Hepatocyte (in vitro differentiated cells): ENCODE measurements around the gene FGF1. TPM values are rescaled to one million over a fixed set of nuclear protein-coding genes. Genes with fewer than 3 reads are reported as not detected.

Experiments used
- DNase-seq: peaks from one replicate; pipeline ENCODE4 v3.0.0-alpha.2; 2016; ENCODE audit warnings: low spot score
- H2AFZ ChIP-seq: fragments of 200-600 bp; sonication (generic); 2 replicates; pipeline ENCODE4 v1.6.0; 2016; ENCODE audit warnings: antibody characterized with exemption, mild to moderate bottlenecking
- H3K27ac ChIP-seq: fragments of 200-600 bp; sonication (generic); 2 replicates; pipeline ENCODE4 v1.5.1; 2016; ENCODE audit warnings: mild to moderate bottlenecking
- H3K27me3 ChIP-seq: fragments of 200-600 bp; sonication (generic); 2 replicates; pipeline ENCODE4 v1.6.1; 2016
- H3K36me3 ChIP-seq: fragments of 200-600 bp; sonication (generic); replicated peaks from 2 replicates; pipeline ENCODE4 v1.5.1; 2016; ENCODE audit warnings: low read depth; ENCODE audit not compliant: insufficient read depth
- H3K4me1 ChIP-seq: fragments of 200-600 bp; sonication (generic); 2 replicates; pipeline ENCODE4 v1.5.1; 2016; ENCODE audit warnings: mild to moderate bottlenecking, moderate library complexity; ENCODE audit not compliant: insufficient read depth
- H3K4me2 ChIP-seq: fragments of 200-600 bp; sonication (generic); 2 replicates; pipeline ENCODE4 v1.6.0; 2016
- H3K4me3 ChIP-seq: fragments of 200-600 bp; sonication (generic); 2 replicates; pipeline ENCODE4 v1.5.1; 2016; ENCODE audit warnings: mild to moderate bottlenecking
- H3K79me2 ChIP-seq: fragments of 200-600 bp; sonication (generic); 2 replicates; pipeline ENCODE4 v1.6.0; 2017; ENCODE audit warnings: mild to moderate bottlenecking
- H3K9me2 ChIP-seq: fragments of 200-600 bp; sonication (generic); replicated peaks from 2 replicates; pipeline ENCODE4 v1.6.0; 2017; ENCODE audit warnings: mild to moderate bottlenecking; ENCODE audit not compliant: insufficient read depth
- H3K9me3 ChIP-seq: fragments of 200-600 bp; sonication (generic); 2 replicates; pipeline ENCODE4 v1.5.1; 2016; ENCODE audit warnings: low read depth, mild to moderate bottlenecking
- H4K20me1 ChIP-seq: fragments of 200-600 bp; sonication (generic); 2 replicates; pipeline ENCODE4 v1.6.0; 2016; ENCODE audit warnings: mild to moderate bottlenecking; ENCODE audit not compliant: insufficient read depth, poor library complexity, severe bottlenecking
- CTCF ChIP-seq: fragments of 200-600 bp; sonication (generic); IDR thresholded peaks from 2 replicates; pipeline ENCODE4 v1.5.1; 2016; ENCODE audit warnings: antibody characterized with exemption, mild to moderate bottlenecking; ENCODE audit not compliant: poor library complexity
- EZH2 ChIP-seq: fragments of 200-600 bp; sonication (generic); IDR thresholded peaks from 2 replicates; pipeline ENCODE4 v1.6.1; 2016; ENCODE audit warnings: antibody characterized with exemption, mild to moderate bottlenecking, borderline replicate concordance
- EZH2phosphoT487 ChIP-seq: fragments of 200-600 bp; sonication (generic); IDR thresholded peaks from one replicate; pipeline ENCODE4 v1.6.1; 2018; ENCODE audit warnings: antibody characterized with exemption, mild to moderate bottlenecking, low read depth, moderate library complexity; ENCODE audit not compliant: unreplicated experiment, severe bottlenecking
- WGBS: methylation state at CpG from one replicate; pipeline ENCODE4 v1.1.6; 2016; ENCODE audit warnings: low lambda C conversion rate; ENCODE audit errors: missing lambda C conversion rate; 5-methylcytosine and 5-hydroxymethylcytosine counted together
- polyA plus RNA-seq: library from polyadenylated mRNA; unstranded; fragments of >200 nt; fragmentation: Nextera tagmentation; extraction: Ambion mirVana; gene quantifications from 2 replicates; pipeline ENCODE4 v1.2.1, GENCODE V29; 2016
- total RNA-seq: library from RNA; depleted of rRNA; stranded (reverse); fragments of >200 nt; gene quantifications from 2 replicates; pipeline ENCODE4 v1.2.3, GENCODE V29; 2014

Gene FGF1
- total and polyA plus RNA-seq, 2 experiments from 2014 or later: 0.23 to 0.27 TPM

GRCh38 chr5:142605611-142606010, 80.3 kb downstream of the FGF1 start:
- no peak overlapping the region for H3K4me3 ChIP-seq
- no peaks in the 10 kb centered on the region for H4K20me1 ChIP-seq
- TF ChIP-seq CTCF (no peak), EZH2phosphoT487 (no peak), EZH2 (no peak)
- H3K27me3 ChIP-seq: no peaks in the 10 kb centered on the region
- no peaks in the 10 kb centered on the region for H3K79me2 ChIP-seq
- WGBS: 61% methylated on average over 5 of the region's 5 CpGs
- no peaks in the 10 kb centered on the region for H3K9me3 ChIP-seq
- H3K4me2 ChIP-seq: no peak overlapping the region
- DNase-seq: peak; percentile 17
- no peaks in the 10 kb centered on the region for H3K36me3 ChIP-seq
- no peaks in the 10 kb centered on the region for H3K9me2 ChIP-seq
- H3K4me1 ChIP-seq: peaks cover 7% of the 10 kb centered on the region
- peak overlapping the region; percentile 30 for H3K27ac ChIP-seq
- no peak overlapping the region for H2AFZ ChIP-seq

DNA sequence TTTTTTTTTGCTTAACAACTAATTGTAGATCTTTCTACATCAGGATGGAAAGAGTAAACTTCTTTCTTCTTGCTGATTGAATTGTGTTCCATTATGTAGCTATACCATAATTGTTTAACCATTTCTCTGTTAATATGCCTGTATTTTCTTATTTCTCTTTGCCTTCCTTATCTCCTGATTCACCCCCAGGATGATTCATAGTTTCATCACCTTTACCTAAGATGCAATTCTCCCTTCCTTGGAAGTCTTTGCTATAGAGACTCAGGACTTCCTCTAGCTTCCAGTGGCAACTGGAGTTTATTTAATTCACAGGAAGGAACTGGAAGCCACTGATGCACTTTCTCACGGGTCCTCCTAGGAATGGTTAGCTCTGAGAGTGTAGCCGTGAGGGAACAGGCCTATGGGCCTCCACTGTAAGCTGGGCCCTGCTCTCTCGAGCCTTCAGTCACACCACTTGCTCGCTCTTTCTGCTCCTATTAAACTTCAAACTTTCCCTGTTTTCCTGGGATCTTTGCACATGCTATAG, 83.1 kb downstream of the FGF1 start:
- H4K20me1 ChIP-seq: no peaks in the 10 kb centered on the region
- DNase-seq: no peak
- peaks cover 11% of the 10 kb centered on the region for H3K4me1 ChIP-seq
- no peak overlapping the region for H2AFZ ChIP-seq
- 82% methylated on average over 4 of the region's 4 CpGs for WGBS
- H3K27ac ChIP-seq: no peak overlapping the region
- H3K9me3 ChIP-seq: no peaks in the 10 kb centered on the region
- no peaks in the 10 kb centered on the region for H3K27me3 ChIP-seq
- no peak overlapping the region for H3K4me3 ChIP-seq
- TF ChIP-seq EZH2 (no peak), EZH2phosphoT487 (no peak), CTCF (no peak)
- no peaks in the 10 kb centered on the region for H3K9me2 ChIP-seq
- H3K36me3 ChIP-seq: no peaks in the 10 kb centered on the region
- H3K79me2 ChIP-seq: no peaks in the 10 kb centered on the region
- H3K4me2 ChIP-seq: no peak overlapping the region

DNA sequence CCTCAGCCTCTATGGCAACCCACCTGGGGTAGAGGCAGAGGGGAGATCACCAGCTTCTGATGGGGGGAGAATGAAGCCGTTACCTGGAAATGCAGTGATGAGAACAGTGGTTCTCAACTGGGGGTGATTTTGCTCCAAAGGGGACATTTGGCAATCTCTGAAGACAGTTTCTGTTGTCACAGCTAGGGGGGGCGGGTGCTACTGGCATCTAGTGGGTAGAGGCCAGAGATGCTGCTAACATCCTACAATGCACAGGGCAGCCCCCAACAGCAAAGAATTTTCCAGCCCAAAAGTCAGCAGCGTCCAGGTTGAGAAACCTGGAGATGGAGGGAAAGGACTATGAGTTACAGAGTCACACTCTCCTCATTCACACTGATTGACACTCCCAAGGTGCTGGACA, 84.5 kb downstream of the FGF1 start:
- no peak for DNase-seq
- Histone ChIP-seq H4K20me1 (no peaks in the 10 kb centered on the region), H3K4me1 (peaks cover 11% of the 10 kb centered on the region), H3K9me2 (no peaks in the 10 kb centered on the region), H2AFZ (no peak overlapping the region), H3K4me2 (no peak overlapping the region), H3K27me3 (no peaks in the 10 kb centered on the region), H3K79me2 (no peaks in the 10 kb centered on the region), H3K4me3 (no peak overlapping the region), H3K9me3 (no peaks in the 10 kb centered on the region), H3K36me3 (no peaks in the 10 kb centered on the region), H3K27ac (peak overlapping the region; percentile 54)
- TF ChIP-seq EZH2 (no peak), CTCF (no peak), EZH2phosphoT487 (no peak)
- 93% methylated on average over 3 of the region's 3 CpGs for WGBS
